ENCODE data around the gene SMIM20.

DNA sequence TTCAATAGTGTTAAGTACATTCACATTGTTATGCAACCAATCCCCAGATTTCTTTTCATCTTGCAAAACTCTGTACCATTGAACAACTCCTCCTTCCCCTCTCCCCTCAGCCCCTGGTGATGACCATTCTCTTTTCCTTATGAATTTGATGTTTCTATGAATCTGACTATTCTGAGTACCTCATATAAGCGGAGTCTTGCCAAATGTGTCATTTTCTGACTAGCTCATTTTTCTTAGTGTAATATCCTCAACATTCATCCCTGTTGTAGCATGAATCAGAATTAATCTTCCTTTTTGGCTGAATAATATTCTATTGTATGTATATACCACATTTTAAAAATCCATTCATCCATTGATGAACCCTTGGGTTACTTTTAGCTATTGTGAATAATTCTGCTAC, 34.0 kb downstream of the SMIM20 start:
- TF ChIP-seq, protein P1, sequence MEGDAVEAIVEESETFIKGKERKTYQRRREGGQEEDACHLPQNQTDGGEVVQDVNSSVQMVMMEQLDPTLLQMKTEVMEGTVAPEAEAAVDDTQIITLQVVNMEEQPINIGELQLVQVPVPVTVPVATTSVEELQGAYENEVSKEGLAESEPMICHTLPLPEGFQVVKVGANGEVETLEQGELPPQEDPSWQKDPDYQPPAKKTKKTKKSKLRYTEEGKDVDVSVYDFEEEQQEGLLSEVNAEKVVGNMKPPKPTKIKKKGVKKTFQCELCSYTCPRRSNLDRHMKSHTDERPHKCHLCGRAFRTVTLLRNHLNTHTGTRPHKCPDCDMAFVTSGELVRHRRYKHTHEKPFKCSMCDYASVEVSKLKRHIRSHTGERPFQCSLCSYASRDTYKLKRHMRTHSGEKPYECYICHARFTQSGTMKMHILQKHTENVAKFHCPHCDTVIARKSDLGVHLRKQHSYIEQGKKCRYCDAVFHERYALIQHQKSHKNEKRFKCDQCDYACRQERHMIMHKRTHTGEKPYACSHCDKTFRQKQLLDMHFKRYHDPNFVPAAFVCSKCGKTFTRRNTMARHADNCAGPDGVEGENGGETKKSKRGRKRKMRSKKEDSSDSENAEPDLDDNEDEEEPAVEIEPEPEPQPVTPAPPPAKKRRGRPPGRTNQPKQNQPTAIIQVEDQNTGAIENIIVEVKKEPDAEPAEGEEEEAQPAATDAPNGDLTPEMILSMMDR (IDR thresholded peaks at IDR 0.05) = no peak
- no peak for TF ChIP-seq POLR2A (IDR thresholded peaks at IDR 0.05)
